H1 (cell line): ENCODE measurements around the gene PIK3C2G. TPM values are rescaled to one million over a fixed set of nuclear protein-coding genes. Genes with fewer than 3 reads are reported as not detected.

Experiments used
- CTCF ChIA-PET: fragments of 300-600 bp; sonication (Branson Sonifier 250); formaldehyde crosslinking; loops from one replicate; lab custom pipeline; 2021; ENCODE audit not compliant: partially characterized antibody; lab: Charles Lee
- POLR2A ChIA-PET: fragments of 300-600 bp; sonication (Branson Sonifier 250); formaldehyde crosslinking; loops from one replicate; lab custom pipeline; 2021; ENCODE audit warnings: inconsistent platforms; ENCODE audit not compliant: partially characterized antibody; lab: Charles Lee
- DNase-seq, 2 experiments: peaks; one replicate each; pipeline versions ENCODE4 v3.0.0 to v3.0.0-alpha.2; 2010 to 2022; ENCODE audit warnings: low spot score in 2 of 2, low read depth in 1 of 2, mixed read lengths in 1 of 2
- FAIRE-seq: peaks from 2 replicates; lab custom pipeline; 2011; peaks lifted over from hg19 to GRCh38; lab: Jason Lieb, UNC
- H2AFZ ChIP-seq: 2 replicates; pipeline ENCODE4 v1.8.1; 2012; ENCODE audit warnings: low read length, inconsistent platforms
- H2AK5ac ChIP-seq: 2 replicates; pipeline ENCODE4 v1.6.1; 2013; ENCODE audit warnings: low read depth, low read length
- H2BK120ac ChIP-seq: replicated peaks from 2 replicates; pipeline ENCODE3; 2013; ENCODE audit warnings: low read depth, low read length, inconsistent platforms
- H2BK12ac ChIP-seq: 2 replicates; pipeline ENCODE4 v1.6.1; 2013; ENCODE audit warnings: low read depth, low read length
- H2BK15ac ChIP-seq: 2 replicates; pipeline ENCODE4 v1.6.1; 2013; ENCODE audit warnings: low read length
- H2BK20ac ChIP-seq: 2 replicates; pipeline ENCODE4 v1.6.1; 2013; ENCODE audit warnings: low read length
- H2BK5ac ChIP-seq: 2 replicates; pipeline ENCODE4 v1.6.1; 2013; ENCODE audit warnings: low read depth, low read length
- H3K14ac ChIP-seq: 2 replicates; pipeline ENCODE4 v1.6.1; 2013; ENCODE audit warnings: inconsistent platforms; ENCODE audit not compliant: insufficient read length
- H3K18ac ChIP-seq: 2 replicates; pipeline ENCODE4 v1.6.1; 2013; ENCODE audit warnings: low read length; ENCODE audit errors: extremely low read depth
- H3K23ac ChIP-seq: 2 replicates; pipeline ENCODE4 v1.6.1; 2013; ENCODE audit warnings: inconsistent platforms; ENCODE audit not compliant: insufficient read length
- H3K23me2 ChIP-seq: 2 replicates; pipeline ENCODE4 v1.6.1; 2013; ENCODE audit warnings: low read depth, low read length
- H3K27ac ChIP-seq: 2 replicates; pipeline ENCODE4 v1.6.1; 2011; ENCODE audit warnings: low read depth, low read length, inconsistent platforms
- H3K27me3 ChIP-seq, 4 experiments: replicated peaks in 1 of 4; 1 replicate in 1 of 4; 2 replicates in 3 of 4; pipeline versions ENCODE4 v1.6.1 to v1.8.1; 2011 to 2013; ENCODE audit warnings: low read length in 3 of 4, mild to moderate bottlenecking in 3 of 4, inconsistent platforms in 2 of 4, mixed read lengths in 2 of 4, moderate library complexity in 1 of 4; ENCODE audit not compliant: control insufficient read depth in 3 of 4, insufficient read depth in 3 of 4; ENCODE audit errors: extremely low read depth in 1 of 4
- H3K36me3 ChIP-seq, 4 experiments: 2 replicates each; pipeline versions ENCODE4 v1.6.1 to v1.8.1; 2011 to 2013; ENCODE audit warnings: mild to moderate bottlenecking in 4 of 4, low read length in 3 of 4, moderate library complexity in 2 of 4, control low read depth in 1 of 4, inconsistent platforms in 1 of 4; ENCODE audit not compliant: insufficient read depth in 4 of 4, control insufficient read depth in 2 of 4
- H3K4ac ChIP-seq: replicated peaks from 2 replicates; pipeline ENCODE3; 2013; ENCODE audit warnings: low read length, low read depth, mixed read lengths, inconsistent platforms; ENCODE audit not compliant: insufficient read length
- H3K4me1 ChIP-seq, 4 experiments: replicated peaks in 1 of 4; 1 replicate in 1 of 4; 2 replicates in 3 of 4; pipeline versions ENCODE4 v1.6.1 to v1.8.1; 2011 to 2013; ENCODE audit warnings: low read length in 3 of 4, inconsistent platforms in 2 of 4, mixed read lengths in 1 of 4; ENCODE audit not compliant: insufficient read depth in 4 of 4, control insufficient read depth in 3 of 4
- H3K4me2 ChIP-seq, 2 experiments: 2 replicates each; pipeline versions ENCODE4 v1.6.1 to v1.8.1; 2011 to 2013; ENCODE audit warnings: low read depth in 2 of 2, low read length in 2 of 2, control low read depth in 1 of 2, inconsistent platforms in 1 of 2, mild to moderate bottlenecking in 1 of 2; ENCODE audit not compliant: insufficient read depth in 1 of 2
- H3K4me3 ChIP-seq, 4 experiments: fragments of 200-600, 300-600 bp in 1 of 4; sonication (generic), shearing (Covaris generic), sonication (Bioruptor Twin) in 1 of 4; 2 replicates each; pipeline versions ENCODE4 v1.5.1 to v1.8.1; 2011 to 2016; ENCODE audit warnings: low read length in 4 of 4, low read depth in 3 of 4, control low read depth in 2 of 4, inconsistent platforms in 2 of 4, mild to moderate bottlenecking in 2 of 4, mixed read lengths in 1 of 4, moderate library complexity in 1 of 4; ENCODE audit not compliant: insufficient read depth in 2 of 4; ENCODE audit errors: extremely low read depth in 1 of 4
- H3K56ac ChIP-seq: replicated peaks from 2 replicates; pipeline ENCODE3; 2013; ENCODE audit warnings: low read depth, mild to moderate bottlenecking, mixed read lengths, low read length, inconsistent platforms; ENCODE audit not compliant: insufficient read length
- H3K79me1 ChIP-seq: 2 replicates; pipeline ENCODE4 v1.6.1; 2013; ENCODE audit warnings: low read depth, low read length, control low read depth
- H3K79me2 ChIP-seq, 2 experiments: 2 replicates each; pipeline versions ENCODE4 v1.6.1 to v1.8.1; 2012 to 2013; ENCODE audit warnings: low read length in 2 of 2, mild to moderate bottlenecking in 2 of 2, inconsistent platforms in 1 of 2; ENCODE audit not compliant: insufficient read depth in 2 of 2, control insufficient read depth in 1 of 2
- H3K9ac ChIP-seq, 4 experiments: replicated peaks in 1 of 4; 1 replicate in 1 of 4; 2 replicates in 3 of 4; pipeline versions ENCODE4 v1.6.1 to v1.8.1; 2011 to 2013; ENCODE audit warnings: low read depth in 3 of 4, low read length in 3 of 4, control low read depth in 2 of 4, mild to moderate bottlenecking in 2 of 4, moderate library complexity in 2 of 4, inconsistent platforms in 1 of 4; ENCODE audit errors: extremely low read depth in 1 of 4
- H3K9me3 ChIP-seq, 2 experiments: 2 replicates each; pipeline versions ENCODE4 v1.6.1 to v1.8.1; 2012 to 2013; ENCODE audit warnings: mild to moderate bottlenecking in 2 of 2, moderate library complexity in 2 of 2, control low read depth in 1 of 2, inconsistent platforms in 1 of 2, low read depth in 1 of 2, low read length in 1 of 2, mixed read lengths in 1 of 2; ENCODE audit not compliant: insufficient read depth in 2 of 2
- H4K20me1 ChIP-seq, 2 experiments: replicated peaks in 1 of 2; 2 replicates each; pipeline versions ENCODE3 to v1.8.1; 2011 to 2013; ENCODE audit warnings: inconsistent platforms in 2 of 2, low read length in 2 of 2, mild to moderate bottlenecking in 1 of 2; ENCODE audit not compliant: insufficient read depth in 2 of 2, control insufficient read depth in 1 of 2
- H4K5ac ChIP-seq: 2 replicates; pipeline ENCODE4 v1.6.1; 2013; ENCODE audit warnings: low read length, low read depth, mixed read lengths, inconsistent platforms; ENCODE audit not compliant: insufficient read length
- H4K8ac ChIP-seq: 2 replicates; pipeline ENCODE4 v1.8.0; 2013; ENCODE audit warnings: mild to moderate bottlenecking, moderate library complexity, low read length, inconsistent platforms; ENCODE audit not compliant: insufficient read depth; ENCODE audit errors: extremely low read depth
- H4K91ac ChIP-seq: replicated peaks from 2 replicates; pipeline ENCODE3; 2013; ENCODE audit warnings: low read length, mixed read lengths, inconsistent platforms; ENCODE audit not compliant: insufficient read length
- BCL11A ChIP-seq, 2 experiments: IDR thresholded peaks; one replicate each; pipeline ENCODE4 v1.6.1; 2011; ENCODE audit warnings: low read depth in 2 of 2, low read length in 2 of 2, mild to moderate bottlenecking in 2 of 2
- CREB1 ChIP-seq: IDR thresholded peaks from 2 replicates; pipeline ENCODE4 v1.6.1; 2012; ENCODE audit warnings: inconsistent platforms
- CTBP2 ChIP-seq: IDR thresholded peaks from 2 replicates; pipeline ENCODE4 v1.7.0; 2011; ENCODE audit warnings: borderline replicate concordance, mild to moderate bottlenecking, moderate library complexity, mixed read lengths, low read length; ENCODE audit not compliant: insufficient read depth, insufficient read length
- KDM1A ChIP-seq: fragments of 200-600, 300-600 bp; sonication (generic); IDR thresholded peaks from 2 replicates; pipeline ENCODE4 v1.7.1; 2016; ENCODE audit warnings: mild to moderate bottlenecking, low read length, borderline replicate concordance
- POLR2AphosphoS5 ChIP-seq: IDR thresholded peaks from 2 replicates; pipeline ENCODE4 v1.6.1; 2011; ENCODE audit warnings: low read depth, low read length
- RAD21 ChIP-seq, 2 experiments: IDR thresholded peaks in 1 of 2; conservative IDR thresholded peaks in 1 of 2; 2 replicates each; pipeline ENCODE4 v1.6.1; 2011; ENCODE audit warnings: low read depth in 2 of 2, low read length in 2 of 2, improper control_type of control experiment in 1 of 2, inconsistent platforms in 1 of 2, mild to moderate bottlenecking in 1 of 2, moderate library complexity in 1 of 2
- RFX5 ChIP-seq: IDR thresholded peaks from 2 replicates; pipeline ENCODE4 v1.6.1; 2011; ENCODE audit warnings: low read depth, low read length, improper control_type of control experiment, borderline replicate concordance
- TEAD4 ChIP-seq: IDR thresholded peaks from 2 replicates; pipeline ENCODE4 v1.6.1; 2012; ENCODE audit warnings: low read depth, low read length, inconsistent platforms, mixed read lengths
- WGBS, 2 experiments: shearing (Covaris generic) in 1 of 2; methylation state at CpG; one replicate each; pipeline versions ENCODE4 v1.1.6 to v1.1.7; 2013 to 2015; ENCODE audit warnings: low lambda C conversion rate in 2 of 2, mixed read lengths in 2 of 2, inconsistent platforms in 1 of 2, low coverage in 1 of 2, missing lambda C conversion rate in 1 of 2; ENCODE audit not compliant: insufficient replicate concordance in 2 of 2, insufficient coverage in 1 of 2, insufficient read length in 1 of 2; ENCODE audit errors: extremely low coverage in 1 of 2, missing lambda C conversion rate in 1 of 2; 5-methylcytosine and 5-hydroxymethylcytosine counted together
- polyA plus RNA-seq, 7 experiments: library from polyadenylated mRNA; depleted of rRNA in 3 of 7; stranded (reverse) in 5 of 7; unstranded in 2 of 7; fragments of >200 nt in 5 of 7; fragments of 200-250 nt in 2 of 7; gene quantifications; 1 replicate in 5 of 7; 2 replicates in 1 of 7; 4 replicates in 1 of 7; pipeline versions ENCODE4 v1.2.1 to v1.2.3, GENCODE V29; 2011 to 2013; ENCODE audit warnings: missing spikeins in 2 of 7, mixed read lengths in 2 of 7
- total RNA-seq: library from RNA; stranded (reverse); fragmentation: NEBNext Ultra II Directional; extraction: Animal tissue kit (Norgen Biotek cat#: 25700); gene quantifications from 2 replicates; pipeline ENCODE4 v1.2.1, GENCODE V29; 2021
- TF ChIP-seq, protein P1 (sequence below): IDR thresholded peaks from 2 replicates; pipeline ENCODE4 v1.6.1; 2011; ENCODE audit warnings: low read depth, mild to moderate bottlenecking, low read length; ENCODE audit not compliant: insufficient read depth
- TF ChIP-seq, protein P2 (sequence below): IDR thresholded peaks from 2 replicates; pipeline ENCODE4 v1.6.1; 2011; ENCODE audit warnings: low read length, improper control_type of control experiment

PIK3C2G gene
- total and polyA plus RNA-seq, 2 of the 8 experiments (the other 6 are each of a cell fraction or from before 2014, with no cell fraction given), result not detected

DNA sequence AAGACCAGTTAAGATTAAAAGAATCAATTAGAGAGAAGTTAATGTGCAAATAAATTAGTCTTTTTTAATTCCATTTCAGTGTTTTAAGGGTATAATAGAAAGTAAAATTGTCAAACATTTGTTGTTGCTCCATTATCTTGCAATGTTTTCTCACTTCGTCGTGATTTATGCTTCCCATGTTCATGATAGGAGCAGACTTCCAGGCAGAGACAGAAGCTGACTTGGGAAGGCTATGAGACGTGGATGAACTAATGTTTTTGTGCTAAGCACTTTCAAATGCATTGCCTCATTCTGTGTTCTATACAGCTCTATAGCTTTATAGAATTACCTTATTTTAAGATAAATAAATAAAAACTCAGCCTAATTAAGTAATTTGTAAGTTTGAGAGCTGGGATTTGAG, 226.2 kb downstream of the PIK3C2G start:
- H3K4me2 ChIP-seq, result no peak overlapping the region
- H3K23ac ChIP-seq, result no peak overlapping the region
- POLR2A ChIA-PET, result no interaction called here
- TF ChIP-seq POLR2AphosphoS5, result no peak
- no peak for TF ChIP-seq TEAD4
- TF ChIP-seq CTBP2, result no peak
- TF ChIP-seq CREB1, result no peak
- no peak for TF ChIP-seq KDM1A
- TF ChIP-seq, protein P1, sequence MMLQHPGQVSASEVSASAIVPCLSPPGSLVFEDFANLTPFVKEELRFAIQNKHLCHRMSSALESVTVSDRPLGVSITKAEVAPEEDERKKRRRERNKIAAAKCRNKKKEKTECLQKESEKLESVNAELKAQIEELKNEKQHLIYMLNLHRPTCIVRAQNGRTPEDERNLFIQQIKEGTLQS, result no peak
- no peak for TF ChIP-seq RFX5
- TF ChIP-seq RAD21 (IDR thresholded peaks at IDR 0.05 in 1 of 2, conservative IDR thresholded peaks at IDR 0.05 in 1 of 2; ENCODE audit: low read depth in 2 of 2, low read length in 2 of 2), result no peak
- TF ChIP-seq, protein P2, sequence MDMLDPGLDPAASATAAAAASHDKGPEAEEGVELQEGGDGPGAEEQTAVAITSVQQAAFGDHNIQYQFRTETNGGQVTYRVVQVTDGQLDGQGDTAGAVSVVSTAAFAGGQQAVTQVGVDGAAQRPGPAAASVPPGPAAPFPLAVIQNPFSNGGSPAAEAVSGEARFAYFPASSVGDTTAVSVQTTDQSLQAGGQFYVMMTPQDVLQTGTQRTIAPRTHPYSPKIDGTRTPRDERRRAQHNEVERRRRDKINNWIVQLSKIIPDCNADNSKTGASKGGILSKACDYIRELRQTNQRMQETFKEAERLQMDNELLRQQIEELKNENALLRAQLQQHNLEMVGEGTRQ, result no peak
- TF ChIP-seq BCL11A (IDR thresholded peaks at IDR 0.05; ENCODE audit: low read depth in 2 of 2, low read length in 2 of 2), result no peak
- no peaks in the 10 kb centered on the region for H3K9me3 ChIP-seq
- H2BK12ac ChIP-seq, result no peak overlapping the region
- H3K23me2 ChIP-seq, result no peaks in the 10 kb centered on the region
- DNase-seq (no peak), FAIRE-seq (no peak)
- H3K18ac ChIP-seq, result no peak overlapping the region
- CTCF ChIA-PET, result no interaction called here
- no peaks in the 10 kb centered on the region for H3K79me1 ChIP-seq
- H3K4me1 ChIP-seq, result peaks cover 0 to 4% (median 4%) of the 10 kb centered on the region in 4 experiments; a peak in 3 of 7 replicates
- no peak overlapping the region for H4K91ac ChIP-seq
- H2AK5ac ChIP-seq, result no peak overlapping the region
- H2BK15ac ChIP-seq, result no peak overlapping the region
- no peak overlapping the region for H2BK20ac ChIP-seq
- H4K5ac ChIP-seq, result no peak overlapping the region
- H3K56ac ChIP-seq, result no peak overlapping the region
- H3K27me3 ChIP-seq, result no peaks in the 10 kb centered on the region
- no peak overlapping the region for H2BK5ac ChIP-seq
- no peak overlapping the region for H3K4me3 ChIP-seq
- H3K4ac ChIP-seq, result no peak overlapping the region
- no peaks in the 10 kb centered on the region for H3K36me3 ChIP-seq
- H3K79me2 ChIP-seq, result no peaks in the 10 kb centered on the region
- WGBS, 2 experiments, result 84% methylated on average over 3 of the region's 3 CpGs; no CpG with 5 or more reads in 1 of the 2 experiments
- no peak overlapping the region for H2AFZ ChIP-seq
- H2BK120ac ChIP-seq, result no peak overlapping the region
- no peak overlapping the region for H3K14ac ChIP-seq
- H3K27ac ChIP-seq, result no peak overlapping the region
- no peak overlapping the region for H3K9ac ChIP-seq
- H4K20me1 ChIP-seq, result no peaks in the 10 kb centered on the region
- H4K8ac ChIP-seq, result no peak overlapping the region
